ENCODE measurements around the gene MTPN. TPM values are rescaled to one million over a fixed set of nuclear protein-coding genes. Genes with fewer than 3 reads are reported as not detected.

MTPN gene
- total RNA-seq, 1 donor = 117 TPM

- Histone ChIP-seq H3K27ac (ENCODE audit: low read depth, low read length) (no peak overlapping the region), H3K4me2 (ENCODE audit: insufficient read depth, low read length) (no peak overlapping the region), H3K79me2 (ENCODE audit: insufficient read depth, low read length) (no peaks in the 10 kb centered on the region), H3K4me3 (ENCODE audit: insufficient read depth, low read length) (no peak overlapping the region), H2AFZ (ENCODE audit: low read length) (no peak overlapping the region), H3K36me3 (ENCODE audit: insufficient read depth, low read length) (no peaks in the 10 kb centered on the region), H3K27me3 (ENCODE audit: insufficient read depth, low read length) (peaks cover 15% of the 10 kb centered on the region), H3K9me3 (ENCODE audit: low read depth, low read length) (no peaks in the 10 kb centered on the region), H3K4me1 (ENCODE audit: insufficient read depth, low read length) (no peaks in the 10 kb centered on the region), H4K20me1 (ENCODE audit: insufficient read depth, low read length) (no peaks in the 10 kb centered on the region)
- no peak for DNase-seq (ENCODE audit: insufficient read length, low spot score, missing footprints)
- no peak for TF ChIP-seq CTCF (IDR thresholded peaks at IDR 0.05; ENCODE audit: extremely low read depth, low read depth, low read length)
Observed at GRCh38 chr7:136012238-136012637, 35.1 kb upstream of the MTPN start.

GRCh38 chr7:136009488-136010079 is 32.4 kb upstream of the MTPN start:
- peak; percentile 70 for TF ChIP-seq CTCF (IDR thresholded peaks at IDR 0.05; ENCODE audit: extremely low read depth, low read depth, low read length)
- no peaks in the 10 kb centered on the region for H3K4me1 ChIP-seq (ENCODE audit: insufficient read depth, low read length)
- H2AFZ ChIP-seq (ENCODE audit: low read length) = no peak overlapping the region
- peak; percentile 10 for DNase-seq (ENCODE audit: insufficient read length, low spot score, missing footprints)
- peaks cover 8% of the 10 kb centered on the region for H3K27me3 ChIP-seq (ENCODE audit: insufficient read depth, low read length)
- H3K9me3 ChIP-seq (ENCODE audit: low read depth, low read length) = no peaks in the 10 kb centered on the region
- no peak overlapping the region for H3K27ac ChIP-seq (ENCODE audit: low read depth, low read length)
- H3K36me3 ChIP-seq (ENCODE audit: insufficient read depth, low read length) = no peaks in the 10 kb centered on the region
- H3K4me3 ChIP-seq (ENCODE audit: insufficient read depth, low read length) = no peak overlapping the region
- no peaks in the 10 kb centered on the region for H3K79me2 ChIP-seq (ENCODE audit: insufficient read depth, low read length)
- no peaks in the 10 kb centered on the region for H4K20me1 ChIP-seq (ENCODE audit: insufficient read depth, low read length)
- H3K4me2 ChIP-seq (ENCODE audit: insufficient read depth, low read length) = peak overlapping the region; percentile 20

- Histone ChIP-seq H4K20me1 (ENCODE audit: insufficient read depth, low read length) (no peaks in the 10 kb centered on the region), H3K27me3 (ENCODE audit: insufficient read depth, low read length) (no peaks in the 10 kb centered on the region), H2AFZ (ENCODE audit: low read length) (no peak overlapping the region), H3K4me1 (ENCODE audit: insufficient read depth, low read length) (no peaks in the 10 kb centered on the region), H3K27ac (ENCODE audit: low read depth, low read length) (no peak overlapping the region), H3K9me3 (ENCODE audit: low read depth, low read length) (no peaks in the 10 kb centered on the region), H3K4me2 (ENCODE audit: insufficient read depth, low read length) (no peak overlapping the region), H3K79me2 (ENCODE audit: insufficient read depth, low read length) (no peaks in the 10 kb centered on the region), H3K36me3 (ENCODE audit: insufficient read depth, low read length) (no peaks in the 10 kb centered on the region), H3K4me3 (ENCODE audit: insufficient read depth, low read length) (no peak overlapping the region)
- TF ChIP-seq CTCF (IDR thresholded peaks at IDR 0.05; ENCODE audit: extremely low read depth, low read depth, low read length) = no peak
- no peak for DNase-seq (ENCODE audit: insufficient read length, low spot score, missing footprints)
Observed at GRCh38 chr7:136006208-136006607, 29.0 kb upstream of the MTPN start.

- peaks cover 2% of the 10 kb centered on the region for H3K9me3 ChIP-seq (ENCODE audit: low read depth, low read length)
- no peak overlapping the region for H3K27ac ChIP-seq (ENCODE audit: low read depth, low read length)
- TF ChIP-seq CTCF (IDR thresholded peaks at IDR 0.05; ENCODE audit: extremely low read depth, low read depth, low read length) = no peak
- no peaks in the 10 kb centered on the region for H3K36me3 ChIP-seq (ENCODE audit: insufficient read depth, low read length)
- H3K4me1 ChIP-seq (ENCODE audit: insufficient read depth, low read length) = no peaks in the 10 kb centered on the region
- H4K20me1 ChIP-seq (ENCODE audit: insufficient read depth, low read length) = no peaks in the 10 kb centered on the region
- H3K79me2 ChIP-seq (ENCODE audit: insufficient read depth, low read length) = no peaks in the 10 kb centered on the region
- no peak overlapping the region for H3K4me3 ChIP-seq (ENCODE audit: insufficient read depth, low read length)
- no peak overlapping the region for H3K4me2 ChIP-seq (ENCODE audit: insufficient read depth, low read length)
- H3K27me3 ChIP-seq (ENCODE audit: insufficient read depth, low read length) = no peaks in the 10 kb centered on the region
- H2AFZ ChIP-seq (ENCODE audit: low read length) = no peak overlapping the region
- DNase-seq (ENCODE audit: insufficient read length, low spot score, missing footprints) = no peak
Observed at GRCh38 chr7:136004083-136004482, 26.9 kb upstream of the MTPN start.
